SK-N-SH (cell line): ENCODE measurements around the gene ARHGEF4.

Source experiments
- CHD2 ChIP-seq: fragments of 150-350 bp; IDR thresholded peaks from 2 replicates; pipeline ENCODE4 v1.6.1; 2018; ENCODE audit warnings: low read length; ENCODE audit not compliant: partially characterized antibody
- CTCF ChIP-seq: fragments of 200-600 bp; sonication (generic); IDR thresholded peaks from 2 replicates; pipeline ENCODE4 v1.6.1; 2017; ENCODE audit warnings: antibody characterized with exemption, mild to moderate bottlenecking, moderate library complexity
- FOXJ3 ChIP-seq: sonication (generic); formaldehyde crosslinking; IDR thresholded peaks from 2 replicates; pipeline ENCODE4 v1.5.1; 2020; ENCODE audit warnings: mild to moderate bottlenecking, missing genetic modification reagents
- MAX ChIP-seq: IDR thresholded peaks from 2 replicates; pipeline ENCODE4 v1.4.0; 2012; ENCODE audit warnings: low read depth
- MEF2A ChIP-seq: IDR thresholded peaks from 2 replicates; pipeline ENCODE4 v1.4.0; 2012; ENCODE audit warnings: low read depth, borderline replicate concordance
- MXI1 ChIP-seq: IDR thresholded peaks from 2 replicates; pipeline ENCODE4 v1.6.1; 2012; ENCODE audit warnings: mild to moderate bottlenecking, low read depth, low read length, improper control_type of control experiment
- PBX3 ChIP-seq: IDR thresholded peaks from 2 replicates; pipeline ENCODE4; 2012
- POLR2AphosphoS5 ChIP-seq: IDR thresholded peaks from 2 replicates; pipeline ENCODE4 v1.6.1; 2012; ENCODE audit warnings: low read depth, low read length
- RCOR1 ChIP-seq: fragments of 150-350 bp; IDR thresholded peaks from 2 replicates; pipeline ENCODE4 v1.6.1; 2017; ENCODE audit warnings: antibody characterized with exemption, low read length
- RFX5 ChIP-seq: IDR thresholded peaks from 2 replicates; pipeline ENCODE4 v1.6.1; 2012; ENCODE audit warnings: mild to moderate bottlenecking, improper control_type of control experiment, low read length
- USF1 ChIP-seq: IDR thresholded peaks from 2 replicates; pipeline ENCODE4 v1.4.0; 2012; ENCODE audit warnings: low read depth, borderline replicate concordance
- ZBTB33 ChIP-seq: IDR thresholded peaks from 2 replicates; pipeline ENCODE4 v1.4.0; 2012; ENCODE audit warnings: low read depth, borderline replicate concordance

GRCh38 chr2:131014141-131014540, 177.4 kb downstream of the ARHGEF4 start:
- TF ChIP-seq CTCF (no peak), RCOR1 (no peak), FOXJ3 (CRISPR knock-in tag) (no peak), USF1 (no peak), PBX3 (no peak), MEF2A (no peak), CHD2 (no peak), MXI1 (no peak), ZBTB33 (no peak), POLR2AphosphoS5 (no peak), RFX5 (no peak), MAX (no peak)
